HepG2 (cell line): ENCODE results near the gene NOTCH3. TPM values are rescaled to one million over a fixed set of nuclear protein-coding genes. Genes with fewer than 3 reads are reported as not detected.

ENCODE experiments used
- ATAC-seq: fragments of 200-7000 bp; cut with Tn5 transposase; 3 replicates; pipeline ENCODE4 v1.9.1; 2020; ENCODE audit warnings: mild to moderate bottlenecking, moderate library complexity
- BruUV-seq: library from RNA; stranded (reverse); fragments of 400-500 nt; replicated peaks from 2 replicates; lab custom pipeline; 2021; lab: Mats Ljungman, UMichigan
- CTCF ChIA-PET: fragments of 300-600 bp; formaldehyde crosslinking; extraction: SDS; loops from one replicate; lab custom pipeline; 2021; ENCODE audit warnings: low total read pairs, inconsistent platforms, low intra/inter-chr PET ratio; lab: Yijun Ruan, JAX
- POLR2A ChIA-PET: fragments of 350-600 bp; sonication (Branson Sonifier 250); formaldehyde crosslinking; loops from one replicate; lab custom pipeline; 2020; ENCODE audit warnings: antibody characterized with exemption, inconsistent platforms; lab: Yijun Ruan, JAX
- DNase-seq: peaks from one replicate; pipeline ENCODE4 v3.0.0-alpha.2; 2015; ENCODE audit warnings: low spot score
- FAIRE-seq: peaks from 3 replicates; lab custom pipeline; 2011; peaks lifted over from hg19 to GRCh38; lab: Jason Lieb, UNC
- H2AFZ ChIP-seq: one replicate; pipeline ENCODE4 v1.6.1; 2011; ENCODE audit warnings: low read length, inconsistent platforms
- H3K27ac ChIP-seq: fragments of 300-600 bp; 3 replicates; pipeline ENCODE4 v1.8.0; 2011; ENCODE audit warnings: mixed run types, mild to moderate bottlenecking, mixed read lengths, low read length, inconsistent platforms; ENCODE audit not compliant: insufficient read depth; ENCODE audit errors: extremely low read length
- H3K27me3 ChIP-seq, 2 experiments: fragments of 200-600 bp in 1 of 2; 2 replicates in 1 of 2; 3 replicates in 1 of 2; pipeline versions ENCODE4 v1.6.0 to v1.8.0; 2011; ENCODE audit warnings: low read length in 2 of 2, mild to moderate bottlenecking in 2 of 2, moderate library complexity in 2 of 2, inconsistent platforms in 1 of 2; ENCODE audit not compliant: insufficient read depth in 2 of 2, control insufficient read depth in 1 of 2
- H3K36me3 ChIP-seq, 2 experiments: fragments of 200-600 bp in 1 of 2; replicated peaks in 1 of 2; 2 replicates in 1 of 2; 3 replicates in 1 of 2; pipeline versions ENCODE4 v1.5.1 to v1.8.0; 2011; ENCODE audit warnings: low read length in 2 of 2, inconsistent platforms in 1 of 2; ENCODE audit not compliant: insufficient read depth in 2 of 2, control insufficient read depth in 1 of 2
- H3K4me1 ChIP-seq: 2 replicates; pipeline ENCODE4 v1.5.1; 2012; ENCODE audit warnings: low read length, inconsistent platforms; ENCODE audit not compliant: insufficient read depth
- H3K4me2 ChIP-seq: 2 replicates; pipeline ENCODE4 v1.6.0; 2011; ENCODE audit warnings: low read depth, low read length, inconsistent platforms
- H3K4me3 ChIP-seq, 3 experiments: fragments of 200-600 bp in 1 of 3; sonication (generic), shearing (Covaris generic) in 1 of 3; replicated peaks in 1 of 3; 2 replicates each; pipeline ENCODE4 v1.5.1; 2011 to 2016; ENCODE audit warnings: low read length in 3 of 3, inconsistent platforms in 2 of 3, low read depth in 2 of 3, mild to moderate bottlenecking in 2 of 3, control low read depth in 1 of 3, mixed read lengths in 1 of 3; ENCODE audit not compliant: insufficient read depth in 1 of 3
- H3K79me2 ChIP-seq: one replicate; pipeline ENCODE4 v1.6.1; 2011; ENCODE audit warnings: low read length, inconsistent platforms; ENCODE audit not compliant: insufficient read depth
- H3K9ac ChIP-seq: 2 replicates; pipeline ENCODE4 v1.6.0; 2011; ENCODE audit warnings: mild to moderate bottlenecking, low read depth, low read length, inconsistent platforms; ENCODE audit not compliant: insufficient read depth
- H3K9me3 ChIP-seq: 2 replicates; pipeline ENCODE4 v1.5.1; 2012; ENCODE audit warnings: mild to moderate bottlenecking, low read length
- H4K20me1 ChIP-seq: 2 replicates; pipeline ENCODE4 v1.6.0; 2011; ENCODE audit warnings: inconsistent platforms, mild to moderate bottlenecking, low read length, moderate library complexity; ENCODE audit not compliant: insufficient read depth
- FOXM1 ChIP-seq: sonication (generic); formaldehyde crosslinking; IDR thresholded peaks from 2 replicates; pipeline ENCODE4 v1.5.0; 2020; ENCODE audit warnings: missing genetic modification reagents
- PITX1 ChIP-seq: sonication (generic); formaldehyde crosslinking; IDR thresholded peaks from 2 replicates; pipeline ENCODE4 v1.5.1; 2020; ENCODE audit warnings: mild to moderate bottlenecking, missing genetic modification reagents
- ZNF350 ChIP-seq: sonication (generic); formaldehyde crosslinking; IDR thresholded peaks from 2 replicates; pipeline ENCODE4 v1.4.0; 2020; ENCODE audit warnings: mild to moderate bottlenecking, low read depth, missing genetic modification reagents, borderline replicate concordance
- ZNF441 ChIP-seq: sonication (generic); formaldehyde crosslinking; IDR thresholded peaks from 2 replicates; pipeline ENCODE4 v1.7.0; 2021; ENCODE audit warnings: missing genetic modification reagents, borderline replicate concordance
- ZNF737 ChIP-seq: sonication (generic); formaldehyde crosslinking; IDR thresholded peaks from 2 replicates; pipeline ENCODE4 v1.5.0; 2020; ENCODE audit warnings: missing genetic modification reagents, mild to moderate bottlenecking, borderline replicate concordance
- WGBS: methylation state at CpG from one replicate; pipeline ENCODE4 v1.1.6; 2017; ENCODE audit warnings: low lambda C conversion rate; 5-methylcytosine and 5-hydroxymethylcytosine counted together
- in situ Hi-C: cut with HindIII; loops from 2 replicates; pipeline ENCODE4 v1.10.0; 2017; ENCODE audit warnings: low pct_unique_long_range_greater_than_20kb; ENCODE audit not compliant: extremely low pct_ligation_motif_present
- intact Hi-C: fragments of 100-400 bp; cut with micrococcal nuclease; formaldehyde crosslinking; loops from one replicate; pipeline ENCODE4 v1.10.0; 2022; ENCODE audit not compliant: unreplicated experiment
- polyA plus RNA-seq, 8 experiments: library from polyadenylated mRNA; depleted of rRNA in 3 of 8; stranded (reverse) in 7 of 8; unstranded in 1 of 8; fragments of >200 nt; fragmentation: Illumina TruSeq in 4 of 8; extraction: Trizol in 4 of 8; gene quantifications; 2 replicates each; pipeline versions ENCODE4 v1.2.1 to v1.2.3, GENCODE V29; 2011 to 2016; ENCODE audit warnings: low read depth in 4 of 8, missing spikeins in 1 of 8, mixed read lengths in 1 of 8; ENCODE audit not compliant: insufficient read depth in 1 of 8
- total RNA-seq, 5 experiments: library from RNA; depleted of rRNA; stranded (reverse); fragments of >200 nt; fragmentation: Illumina TruSeq; extraction: Trizol; gene quantifications; 2 replicates each; pipeline ENCODE4 v1.2.3, GENCODE V29; 2016; ENCODE audit warnings: low read depth in 1 of 5
- TF ChIP-seq, protein P1 (sequence below): sonication (generic); formaldehyde crosslinking; IDR thresholded peaks from 2 replicates; pipeline ENCODE4 v1.5.1; 2020; ENCODE audit warnings: missing genetic modification reagents, mild to moderate bottlenecking, borderline replicate concordance
- TF ChIP-seq, protein P2 (sequence below): IDR thresholded peaks from 2 replicates; pipeline ENCODE4 v1.6.1; 2016; ENCODE audit warnings: low read depth
- TF ChIP-seq, protein P3 (sequence below): sonication (generic); formaldehyde crosslinking; IDR thresholded peaks from 2 replicates; pipeline ENCODE4 v1.9.0; 2021; ENCODE audit warnings: mild to moderate bottlenecking, missing genetic modification reagents
- TF ChIP-seq, protein P4 (sequence below): sonication (generic); formaldehyde crosslinking; IDR thresholded peaks from 2 replicates; pipeline ENCODE4 v1.5.1; 2020; ENCODE audit warnings: mild to moderate bottlenecking, missing genetic modification reagents, borderline replicate concordance

NOTCH3 gene
- total and polyA plus RNA-seq, 2 of the 13 experiments (the other 11 are each of a cell fraction or from before 2014, with no cell fraction given) = 0.09 to 0.28 TPM

DNA sequence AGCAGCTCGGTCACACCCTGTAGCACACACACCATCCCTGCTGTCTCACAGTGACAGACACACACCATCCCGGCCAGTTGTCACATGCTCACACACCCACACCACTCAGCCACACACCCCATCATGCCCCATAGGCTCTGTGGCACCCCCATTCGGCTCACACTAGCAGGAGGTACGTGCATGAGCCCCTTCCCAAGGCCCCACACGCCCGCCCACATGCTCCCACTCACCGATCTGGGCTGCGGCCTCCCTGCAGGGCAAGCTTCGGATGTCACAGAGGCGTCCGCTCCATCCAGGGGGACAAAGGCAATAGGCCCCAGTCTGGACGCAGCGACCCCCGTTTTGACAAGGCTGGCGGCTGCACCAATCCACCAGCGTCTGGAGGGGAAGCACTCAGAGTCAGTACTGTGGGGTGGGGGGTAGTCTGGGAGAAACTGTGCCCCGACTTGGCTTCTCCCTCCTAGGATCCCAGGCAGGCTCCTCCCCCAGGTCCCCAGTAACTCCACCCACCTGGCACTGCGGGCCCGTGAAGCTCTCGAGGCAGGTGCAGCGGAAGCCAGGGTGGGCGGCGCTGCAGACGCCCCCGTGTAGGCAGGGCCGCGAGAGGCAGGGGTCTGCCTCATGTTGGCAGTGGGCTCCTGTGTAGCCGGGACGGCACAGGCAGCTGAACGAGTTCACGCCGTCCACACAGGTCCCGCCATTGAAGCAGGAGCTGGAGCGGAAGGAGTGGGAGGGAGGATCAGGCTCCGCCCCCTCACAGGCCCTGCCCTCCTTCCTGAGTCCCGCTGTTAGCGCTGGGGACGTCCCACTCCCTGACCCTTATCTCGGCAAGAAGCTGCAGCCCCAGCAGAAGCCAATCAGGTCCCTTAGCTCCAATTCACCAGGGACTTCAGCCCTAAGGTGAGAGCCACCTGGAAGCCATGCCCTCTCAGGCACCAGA lies 20.1 kb downstream of the NOTCH3 start (continued):
- TF ChIP-seq ZNF350 (peak; percentile 29; the same call in 1 of the 2 replicates), PITX1 (CRISPR knock-in tag) (0 out of 2 replicates have a peak, but pooled peaks have one; percentile 49), ZNF737 (CRISPR knock-in tag) (no peak), ZNF441 (no peak)
- TF ChIP-seq, protein P1, sequence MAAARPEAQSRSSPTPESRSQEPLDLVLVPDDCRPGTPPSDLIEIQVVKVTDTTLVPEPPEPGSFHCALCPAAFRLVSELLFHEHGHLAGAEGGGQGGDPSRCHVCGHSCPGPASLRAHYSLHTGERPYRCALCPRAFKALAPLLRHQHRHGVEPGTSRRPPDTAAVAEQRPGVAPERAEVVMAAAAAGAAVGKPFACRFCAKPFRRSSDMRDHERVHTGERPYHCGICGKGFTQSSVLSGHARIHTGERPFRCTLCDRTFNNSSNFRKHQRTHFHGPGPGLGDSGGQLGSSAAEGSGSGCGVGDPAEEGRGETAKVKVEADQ (CRISPR knock-in tag) = no peak
- TF ChIP-seq, protein P2, sequence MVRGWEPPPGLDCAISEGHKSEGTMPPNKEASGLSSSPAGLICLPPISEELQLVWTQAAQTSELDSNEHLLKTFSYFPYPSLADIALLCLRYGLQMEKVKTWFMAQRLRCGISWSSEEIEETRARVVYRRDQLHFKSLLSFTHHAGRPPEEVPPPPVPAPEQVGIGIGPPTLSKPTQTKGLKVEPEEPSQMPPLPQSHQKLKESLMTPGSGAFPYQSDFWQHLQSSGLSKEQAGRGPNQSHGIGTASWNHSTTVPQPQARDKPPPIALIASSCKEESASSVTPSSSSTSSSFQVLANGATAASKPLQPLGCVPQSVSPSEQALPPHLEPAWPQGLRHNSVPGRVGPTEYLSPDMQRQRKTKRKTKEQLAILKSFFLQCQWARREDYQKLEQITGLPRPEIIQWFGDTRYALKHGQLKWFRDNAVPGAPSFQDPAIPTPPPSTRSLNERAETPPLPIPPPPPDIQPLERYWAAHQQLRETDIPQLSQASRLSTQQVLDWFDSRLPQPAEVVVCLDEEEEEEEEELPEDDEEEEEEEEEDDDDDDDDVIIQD (CRISPR knock-in tag) = 0 out of 2 replicates have a peak, but pooled peaks have one; percentile 18
- TF ChIP-seq, all 625 proteins: peak for 96

DNA sequence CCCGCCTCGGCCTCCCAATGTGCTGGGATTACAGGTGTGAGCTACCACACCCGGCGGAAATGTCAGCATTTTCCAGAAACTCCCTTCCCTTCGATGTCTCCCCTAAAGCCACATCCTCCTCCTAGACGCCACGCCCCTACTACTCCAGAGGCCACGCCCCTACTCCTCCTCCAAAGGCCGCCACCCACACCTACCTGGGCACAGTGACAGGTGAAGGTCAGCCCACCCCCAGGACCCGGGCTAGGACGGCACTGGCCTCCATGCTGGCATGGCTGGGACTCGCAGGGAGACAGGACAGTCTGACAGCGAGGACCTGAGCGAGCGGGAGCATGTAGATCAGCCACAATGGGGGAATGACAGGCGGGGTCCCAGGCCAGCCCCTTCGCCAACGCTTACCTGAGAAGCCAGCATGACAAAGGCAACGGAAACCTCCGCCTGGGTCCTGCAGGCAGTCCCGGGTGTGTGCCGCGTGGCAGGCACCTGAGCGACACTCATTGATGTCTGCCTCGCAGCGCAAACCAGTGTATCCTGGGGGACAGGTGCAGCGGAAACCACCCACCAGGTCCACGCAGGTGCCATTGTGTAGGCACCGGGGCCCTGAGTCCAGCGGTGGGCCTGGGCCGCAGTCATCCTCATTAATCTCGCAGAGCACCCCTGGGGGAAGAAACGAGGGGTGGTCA lies 22.0 kb downstream of the NOTCH3 start:
- no TSS peak for BruUV-seq
- Histone ChIP-seq H3K4me2 (no peak overlapping the region), H3K79me2 (no peaks in the 10 kb centered on the region), H3K9me3 (no peaks in the 10 kb centered on the region), H3K4me1 (peaks cover 23% of the 10 kb centered on the region), H3K27ac (no peak overlapping the region), H2AFZ (no peak overlapping the region), H3K4me3 (no peak overlapping the region), H3K36me3 (no peaks in the 10 kb centered on the region), H3K9ac (no peak overlapping the region), H3K27me3 (no peaks in the 10 kb centered on the region; a peak in 1 of 5 replicates), H4K20me1 (no peaks in the 10 kb centered on the region)
- no peak for ATAC-seq
- 92% methylated on average over 32 of the region's 33 CpGs for WGBS
- FAIRE-seq = no peak
- in situ Hi-C loops (no loop called here), intact Hi-C loops (loop anchor here (5.0 kb wide), 1 partner anchor 69 kb away; no protein-coding TSS in a partner anchor)
- DNase-seq = no peak
- ChIA-PET POLR2A (no interaction called here), CTCF (no interaction called here)
- TF ChIP-seq, protein P3, sequence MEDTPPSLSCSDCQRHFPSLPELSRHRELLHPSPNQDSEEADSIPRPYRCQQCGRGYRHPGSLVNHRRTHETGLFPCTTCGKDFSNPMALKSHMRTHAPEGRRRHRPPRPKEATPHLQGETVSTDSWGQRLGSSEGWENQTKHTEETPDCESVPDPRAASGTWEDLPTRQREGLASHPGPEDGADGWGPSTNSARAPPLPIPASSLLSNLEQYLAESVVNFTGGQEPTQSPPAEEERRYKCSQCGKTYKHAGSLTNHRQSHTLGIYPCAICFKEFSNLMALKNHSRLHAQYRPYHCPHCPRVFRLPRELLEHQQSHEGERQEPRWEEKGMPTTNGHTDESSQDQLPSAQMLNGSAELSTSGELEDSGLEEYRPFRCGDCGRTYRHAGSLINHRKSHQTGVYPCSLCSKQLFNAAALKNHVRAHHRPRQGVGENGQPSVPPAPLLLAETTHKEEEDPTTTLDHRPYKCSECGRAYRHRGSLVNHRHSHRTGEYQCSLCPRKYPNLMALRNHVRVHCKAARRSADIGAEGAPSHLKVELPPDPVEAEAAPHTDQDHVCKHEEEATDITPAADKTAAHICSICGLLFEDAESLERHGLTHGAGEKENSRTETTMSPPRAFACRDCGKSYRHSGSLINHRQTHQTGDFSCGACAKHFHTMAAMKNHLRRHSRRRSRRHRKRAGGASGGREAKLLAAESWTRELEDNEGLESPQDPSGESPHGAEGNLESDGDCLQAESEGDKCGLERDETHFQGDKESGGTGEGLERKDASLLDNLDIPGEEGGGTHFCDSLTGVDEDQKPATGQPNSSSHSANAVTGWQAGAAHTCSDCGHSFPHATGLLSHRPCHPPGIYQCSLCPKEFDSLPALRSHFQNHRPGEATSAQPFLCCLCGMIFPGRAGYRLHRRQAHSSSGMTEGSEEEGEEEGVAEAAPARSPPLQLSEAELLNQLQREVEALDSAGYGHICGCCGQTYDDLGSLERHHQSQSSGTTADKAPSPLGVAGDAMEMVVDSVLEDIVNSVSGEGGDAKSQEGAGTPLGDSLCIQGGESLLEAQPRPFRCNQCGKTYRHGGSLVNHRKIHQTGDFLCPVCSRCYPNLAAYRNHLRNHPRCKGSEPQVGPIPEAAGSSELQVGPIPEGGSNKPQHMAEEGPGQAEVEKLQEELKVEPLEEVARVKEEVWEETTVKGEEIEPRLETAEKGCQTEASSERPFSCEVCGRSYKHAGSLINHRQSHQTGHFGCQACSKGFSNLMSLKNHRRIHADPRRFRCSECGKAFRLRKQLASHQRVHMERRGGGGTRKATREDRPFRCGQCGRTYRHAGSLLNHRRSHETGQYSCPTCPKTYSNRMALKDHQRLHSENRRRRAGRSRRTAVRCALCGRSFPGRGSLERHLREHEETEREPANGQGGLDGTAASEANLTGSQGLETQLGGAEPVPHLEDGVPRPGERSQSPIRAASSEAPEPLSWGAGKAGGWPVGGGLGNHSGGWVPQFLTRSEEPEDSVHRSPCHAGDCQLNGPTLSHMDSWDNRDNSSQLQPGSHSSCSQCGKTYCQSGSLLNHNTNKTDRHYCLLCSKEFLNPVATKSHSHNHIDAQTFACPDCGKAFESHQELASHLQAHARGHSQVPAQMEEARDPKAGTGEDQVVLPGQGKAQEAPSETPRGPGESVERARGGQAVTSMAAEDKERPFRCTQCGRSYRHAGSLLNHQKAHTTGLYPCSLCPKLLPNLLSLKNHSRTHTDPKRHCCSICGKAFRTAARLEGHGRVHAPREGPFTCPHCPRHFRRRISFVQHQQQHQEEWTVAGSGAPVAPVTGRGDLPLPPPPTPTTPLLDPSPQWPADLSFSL (CRISPR knock-in tag) = no peak
- no peak for TF ChIP-seq FOXM1
- TF ChIP-seq, protein P4, sequence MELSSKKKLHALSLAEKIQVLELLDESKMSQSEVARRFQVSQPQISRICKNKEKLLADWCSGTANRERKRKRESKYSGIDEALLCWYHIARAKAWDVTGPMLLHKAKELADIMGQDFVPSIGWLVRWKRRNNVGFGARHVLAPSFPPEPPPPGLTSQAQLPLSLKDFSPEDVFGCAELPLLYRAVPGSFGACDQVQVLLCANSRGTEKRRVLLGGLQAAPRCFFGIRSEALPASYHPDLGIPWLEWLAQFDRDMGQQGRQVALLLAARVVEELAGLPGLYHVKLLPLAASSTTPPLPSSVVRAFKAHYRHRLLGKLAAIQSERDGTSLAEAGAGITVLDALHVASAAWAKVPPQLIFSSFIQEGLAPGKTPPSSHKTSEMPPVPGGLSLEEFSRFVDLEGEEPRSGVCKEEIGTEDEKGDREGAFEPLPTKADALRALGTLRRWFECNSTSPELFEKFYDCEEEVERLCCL (CRISPR knock-in tag) = no peak
